SU-DHL-6 (cell line): ENCODE data around the gene ZP4.

Experiments used
- H2AFZ ChIP-seq: fragments of 200-600 bp; sonication (generic); 2 replicates; pipeline ENCODE4 v1.6.1; 2014; ENCODE audit warnings: low read depth, mild to moderate bottlenecking, moderate library complexity, mixed read lengths, antibody characterized with exemption, low read length; ENCODE audit not compliant: severe bottlenecking
- H3F3A ChIP-seq: fragments of 200-600 bp; shearing (Covaris generic); 2 replicates; pipeline ENCODE4 v1.6.0; 2016; ENCODE audit warnings: antibody characterized with exemption, mild to moderate bottlenecking; ENCODE audit not compliant: insufficient read depth
- H3K27ac ChIP-seq: fragments of 200-600 bp; sonication (generic); 2 replicates; pipeline ENCODE4 v1.5.1; 2016; ENCODE audit warnings: low read depth, mild to moderate bottlenecking, low read length, moderate library complexity, mixed read lengths
- H3K27me3 ChIP-seq: fragments of 200-600 bp; sonication (generic), shearing (Covaris generic); 2 replicates; pipeline ENCODE4 v1.6.0; 2014; ENCODE audit warnings: mild to moderate bottlenecking, low read length
- H3K36me3 ChIP-seq: fragments of 200-600 bp; sonication (generic); 2 replicates; pipeline ENCODE4 v1.6.1; 2014; ENCODE audit warnings: mild to moderate bottlenecking, low read length, mixed read lengths
- H3K4me2 ChIP-seq: fragments of 300-600, 200-600 bp; shearing (Covaris generic), sonication (generic); 2 replicates; pipeline ENCODE4 v1.6.0; 2014; ENCODE audit warnings: low read length, low read depth, mild to moderate bottlenecking; ENCODE audit not compliant: poor library complexity, severe bottlenecking
- H3K4me3 ChIP-seq: fragments of 200-600 bp; sonication (generic); 2 replicates; pipeline ENCODE4 v1.5.1; 2014; ENCODE audit warnings: antibody characterized with exemption, low read length, mild to moderate bottlenecking, mixed read lengths; ENCODE audit not compliant: insufficient read depth, poor library complexity, severe bottlenecking
- H3K79me2 ChIP-seq: fragments of 200-600 bp; sonication (generic); 2 replicates; pipeline ENCODE4 v1.6.1; 2014; ENCODE audit warnings: mild to moderate bottlenecking, low read length, moderate library complexity; ENCODE audit not compliant: insufficient read depth
- H3K9ac ChIP-seq: fragments of 200-600 bp; sonication (generic); 2 replicates; pipeline ENCODE4 v1.7.0; 2014; ENCODE audit warnings: mild to moderate bottlenecking, low read length
- H3K9me2 ChIP-seq: fragments of 200-600 bp; sonication (generic); replicated peaks from 2 replicates; pipeline ENCODE4 v1.6.1; 2014; ENCODE audit warnings: low read length; ENCODE audit not compliant: insufficient read depth
- H3K9me3 ChIP-seq: fragments of 200-600 bp; sonication (generic); 2 replicates; pipeline ENCODE4 v1.6.1; 2014; ENCODE audit warnings: low read length, mixed read lengths; ENCODE audit not compliant: insufficient read depth
- H4K20me1 ChIP-seq: fragments of 200-600 bp; sonication (generic); 2 replicates; pipeline ENCODE4 v1.6.1; 2014; ENCODE audit warnings: low read depth, mild to moderate bottlenecking, antibody characterized with exemption, low read length, moderate library complexity, mixed read lengths
- EZH2phosphoT487 ChIP-seq: fragments of 200-600 bp; sonication (generic), shearing (Covaris generic); conservative IDR thresholded peaks from 2 replicates; pipeline ENCODE4 v1.6.1; 2018; ENCODE audit warnings: mild to moderate bottlenecking, antibody characterized with exemption, low read length, moderate library complexity, mixed read lengths
- TF ChIP-seq, protein P1 (sequence below): fragments of 200-600 bp; sonication (generic); IDR thresholded peaks from one replicate; pipeline ENCODE4 v1.5.1; 2017; ENCODE audit warnings: antibody characterized with exemption, mild to moderate bottlenecking, low read length, moderate library complexity; ENCODE audit not compliant: insufficient read depth, poor library complexity, severe bottlenecking

Gene ZP4

DNA sequence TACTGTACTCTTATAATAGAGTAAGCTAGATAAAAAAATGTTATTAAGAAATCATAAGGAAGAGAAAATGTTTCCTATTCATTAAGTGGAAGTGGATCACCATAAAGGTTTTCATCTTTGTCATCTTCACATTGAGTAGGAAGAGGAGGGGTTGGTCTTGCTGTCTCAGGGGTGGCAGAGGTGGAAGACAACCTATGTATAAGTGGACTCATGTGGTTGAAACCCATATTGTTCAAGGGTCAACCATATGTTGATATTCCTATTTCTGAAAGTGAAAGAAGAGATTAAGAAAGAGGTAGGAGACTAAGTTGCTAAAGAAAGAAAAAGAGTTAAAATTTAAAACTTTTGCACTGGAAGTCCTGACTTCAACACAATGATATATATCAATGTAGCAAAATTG is 4.9 kb upstream of the ZP4 start:
- H3K9ac ChIP-seq: no peak overlapping the region
- H3K9me3 ChIP-seq: no peaks in the 10 kb centered on the region

DNA sequence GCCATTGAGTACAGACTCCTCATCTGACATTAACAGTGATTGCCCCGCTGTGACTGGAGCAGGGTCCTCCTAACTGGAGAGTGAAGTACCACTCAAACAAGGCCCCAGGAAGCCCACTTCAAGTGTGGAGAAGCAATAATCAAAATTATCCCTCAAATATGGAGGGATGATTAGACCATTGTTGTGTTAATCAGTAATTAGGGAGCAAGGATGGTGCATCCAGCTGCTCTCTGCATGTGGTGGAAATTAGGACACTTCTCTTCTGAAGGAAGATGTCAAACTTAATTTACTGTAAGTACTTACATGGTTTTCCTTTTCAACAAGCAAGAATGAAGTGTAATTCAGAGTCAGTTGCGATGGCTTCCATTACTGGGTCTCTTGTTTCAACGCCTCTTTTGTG is 3.4 kb upstream of the ZP4 start:
- Histone ChIP-seq H3K4me2 (no peak overlapping the region), H3K9me2 (no peaks in the 10 kb centered on the region)

More for the DNA sequence above, 4.9 kb upstream of the ZP4 start:
- Histone ChIP-seq H2AFZ (no peak overlapping the region), H3K79me2 (no peaks in the 10 kb centered on the region), H3K4me3 (no peak overlapping the region), H3K36me3 (no peaks in the 10 kb centered on the region), H3F3A (no peaks in the 10 kb centered on the region), H4K20me1 (no peaks in the 10 kb centered on the region), H3K9me2 (no peaks in the 10 kb centered on the region), H3K4me2 (no peak overlapping the region), H3K27me3 (no peaks in the 10 kb centered on the region), H3K27ac (no peak overlapping the region)
- TF ChIP-seq EZH2phosphoT487: no peak
- TF ChIP-seq, protein P1, sequence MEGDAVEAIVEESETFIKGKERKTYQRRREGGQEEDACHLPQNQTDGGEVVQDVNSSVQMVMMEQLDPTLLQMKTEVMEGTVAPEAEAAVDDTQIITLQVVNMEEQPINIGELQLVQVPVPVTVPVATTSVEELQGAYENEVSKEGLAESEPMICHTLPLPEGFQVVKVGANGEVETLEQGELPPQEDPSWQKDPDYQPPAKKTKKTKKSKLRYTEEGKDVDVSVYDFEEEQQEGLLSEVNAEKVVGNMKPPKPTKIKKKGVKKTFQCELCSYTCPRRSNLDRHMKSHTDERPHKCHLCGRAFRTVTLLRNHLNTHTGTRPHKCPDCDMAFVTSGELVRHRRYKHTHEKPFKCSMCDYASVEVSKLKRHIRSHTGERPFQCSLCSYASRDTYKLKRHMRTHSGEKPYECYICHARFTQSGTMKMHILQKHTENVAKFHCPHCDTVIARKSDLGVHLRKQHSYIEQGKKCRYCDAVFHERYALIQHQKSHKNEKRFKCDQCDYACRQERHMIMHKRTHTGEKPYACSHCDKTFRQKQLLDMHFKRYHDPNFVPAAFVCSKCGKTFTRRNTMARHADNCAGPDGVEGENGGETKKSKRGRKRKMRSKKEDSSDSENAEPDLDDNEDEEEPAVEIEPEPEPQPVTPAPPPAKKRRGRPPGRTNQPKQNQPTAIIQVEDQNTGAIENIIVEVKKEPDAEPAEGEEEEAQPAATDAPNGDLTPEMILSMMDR: no peak

DNA sequence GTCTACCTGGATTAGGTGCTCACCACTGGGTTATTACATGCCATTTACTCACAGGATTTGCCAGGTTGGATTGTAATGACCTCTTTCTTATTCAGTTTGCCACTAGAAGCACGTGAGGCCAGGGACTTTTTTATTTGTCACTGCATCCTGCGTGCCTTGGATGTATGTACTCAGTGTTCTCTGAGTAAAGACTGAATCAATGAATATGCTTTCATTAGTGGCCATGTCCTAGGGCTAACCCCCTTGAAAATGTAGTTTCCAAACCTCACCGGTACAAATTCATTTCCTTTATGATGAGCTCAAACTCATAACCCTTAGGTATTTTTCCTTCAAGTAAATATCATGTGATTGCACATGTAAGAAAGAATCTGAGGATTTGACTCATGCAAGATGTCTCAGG is 1.3 kb upstream of the ZP4 start:
- no peaks in the 10 kb centered on the region for H3K36me3 ChIP-seq
- no peaks in the 10 kb centered on the region for H3K27me3 ChIP-seq
- H3K4me2 ChIP-seq: no peak overlapping the region
- no peaks in the 10 kb centered on the region for H3F3A ChIP-seq
- H3K79me2 ChIP-seq: no peaks in the 10 kb centered on the region
- H2AFZ ChIP-seq: no peak overlapping the region
- H3K9me2 ChIP-seq: no peaks in the 10 kb centered on the region
- no peak overlapping the region for H3K9ac ChIP-seq
- H3K27ac ChIP-seq: no peak overlapping the region
- H3K9me3 ChIP-seq: no peaks in the 10 kb centered on the region
- H3K4me3 ChIP-seq: no peak overlapping the region
- TF ChIP-seq, protein P1: no peak
- no peak for TF ChIP-seq EZH2phosphoT487
- no peaks in the 10 kb centered on the region for H4K20me1 ChIP-seq

More for the DNA sequence above, 3.4 kb upstream of the ZP4 start:
- Histone ChIP-seq H3K4me3 (no peak overlapping the region), H3K27ac (no peak overlapping the region), H3K9ac (no peak overlapping the region), H4K20me1 (no peaks in the 10 kb centered on the region), H3K27me3 (no peaks in the 10 kb centered on the region), H3K36me3 (no peaks in the 10 kb centered on the region), H2AFZ (no peak overlapping the region), H3K79me2 (no peaks in the 10 kb centered on the region), H3K9me3 (no peaks in the 10 kb centered on the region), H3F3A (no peaks in the 10 kb centered on the region)
- TF ChIP-seq EZH2phosphoT487: no peak
- TF ChIP-seq, protein P1: no peak
